Caco-2 (cell line): Measurements from ENCODE around the gene PSMC6. TPM values are rescaled to one million over a fixed set of nuclear protein-coding genes. Genes with fewer than 3 reads are reported as not detected.
A peak's percentile ranks its signal among the peaks of the same experiment; 100 is the strongest.

Experiments used
- BruUV-seq: library from RNA; stranded (reverse); fragments of 400-500 nt; replicated peaks from 2 replicates; lab custom pipeline; 2021; lab: Mats Ljungman, UMichigan
- CTCF ChIA-PET: fragments of 300-600 bp; sonication (Branson Sonifier 250); formaldehyde crosslinking; loops from one replicate; lab custom pipeline; 2022; ENCODE audit warnings: antibody characterized with exemption; lab: Charles Lee
- POLR2A ChIA-PET: fragments of 300-600 bp; sonication (Branson Sonifier 250); formaldehyde crosslinking; loops from one replicate; lab custom pipeline; 2022; ENCODE audit warnings: antibody characterized with exemption; lab: Charles Lee
- DNase-seq, 2 experiments: peaks; one replicate each; pipeline versions ENCODE4 v3.0.0 to v3.0.0-alpha.2; 2020 to 2022
- H3K27me3 ChIP-seq: replicated peaks from 2 replicates; pipeline ENCODE4 v1.6.0; 2011; ENCODE audit warnings: low read length; ENCODE audit not compliant: control insufficient read depth, insufficient read depth
- H3K36me3 ChIP-seq: 2 replicates; pipeline ENCODE4 v1.5.1; 2011; ENCODE audit warnings: low read length; ENCODE audit not compliant: control insufficient read depth, insufficient read depth
- H3K4me1 ChIP-seq: fragments of 250-450 bp; sonication (Bioruptor Pico); 2 replicates; pipeline ENCODE4 v1.5.1; 2020; ENCODE audit warnings: mild to moderate bottlenecking
- H3K4me3 ChIP-seq: 2 replicates; pipeline ENCODE4 v1.5.1; 2011; ENCODE audit warnings: low read depth, mild to moderate bottlenecking, control low read depth, low read length
- H3K9me3 ChIP-seq: fragments of 250-450 bp; sonication (Bioruptor Pico); 2 replicates; pipeline ENCODE4 v1.5.1; 2020; ENCODE audit warnings: mild to moderate bottlenecking, moderate library complexity
- H3K27ac Mint-ChIP-seq: one replicate; pipeline ENCODE4 v1.8.0; 2022; ENCODE audit warnings: mixed read lengths; ENCODE audit not compliant: unreplicated experiment
- H3K27me3 Mint-ChIP-seq: one replicate; pipeline ENCODE4 v1.8.0; 2022; ENCODE audit warnings: mixed read lengths; ENCODE audit not compliant: insufficient read depth, unreplicated experiment
- H3K36me3 Mint-ChIP-seq: one replicate; pipeline ENCODE4 v1.8.0; 2022; ENCODE audit warnings: mild to moderate bottlenecking, mixed read lengths; ENCODE audit not compliant: insufficient read depth, unreplicated experiment
- H3K4me1 Mint-ChIP-seq: one replicate; pipeline ENCODE4 v1.8.0; 2022; ENCODE audit warnings: low read depth, mixed read lengths; ENCODE audit not compliant: unreplicated experiment
- H3K4me3 Mint-ChIP-seq: one replicate; pipeline ENCODE4 v1.8.0; 2022; ENCODE audit warnings: mild to moderate bottlenecking, moderate library complexity, mixed read lengths; ENCODE audit not compliant: unreplicated experiment
- H3K9me3 Mint-ChIP-seq: one replicate; pipeline ENCODE4 v1.8.0; 2022; ENCODE audit warnings: mixed read lengths; ENCODE audit not compliant: unreplicated experiment
- intact Hi-C: fragments of 100-400 bp; cut with micrococcal nuclease; formaldehyde crosslinking; loops from one replicate; pipeline ENCODE4 v1.10.0; 2022; ENCODE audit not compliant: unreplicated experiment
- total RNA-seq: library from RNA; stranded (reverse); gene quantifications from 2 replicates; pipeline ENCODE4 v1.2.3, GENCODE V29; 2022
- TF ChIP-seq, protein P1 (sequence below), 2 experiments: fragments of 200-600 bp in 1 of 2; IDR thresholded peaks; 1 replicate in 1 of 2; 2 replicates in 1 of 2; pipeline versions ENCODE4 v1.5.1 to v1.8.0; 2011 to 2022; ENCODE audit warnings: antibody characterized with exemption in 1 of 2, control low read depth in 1 of 2, inconsistent platforms in 1 of 2, low read depth in 1 of 2, low read length in 1 of 2, mild to moderate bottlenecking in 1 of 2, moderate library complexity in 1 of 2; ENCODE audit not compliant: insufficient read depth in 1 of 2, severe bottlenecking in 1 of 2, unreplicated experiment in 1 of 2

The PSMC6 gene
- total RNA-seq, 1 experiment from 2014 or later: 130 TPM

DNA sequence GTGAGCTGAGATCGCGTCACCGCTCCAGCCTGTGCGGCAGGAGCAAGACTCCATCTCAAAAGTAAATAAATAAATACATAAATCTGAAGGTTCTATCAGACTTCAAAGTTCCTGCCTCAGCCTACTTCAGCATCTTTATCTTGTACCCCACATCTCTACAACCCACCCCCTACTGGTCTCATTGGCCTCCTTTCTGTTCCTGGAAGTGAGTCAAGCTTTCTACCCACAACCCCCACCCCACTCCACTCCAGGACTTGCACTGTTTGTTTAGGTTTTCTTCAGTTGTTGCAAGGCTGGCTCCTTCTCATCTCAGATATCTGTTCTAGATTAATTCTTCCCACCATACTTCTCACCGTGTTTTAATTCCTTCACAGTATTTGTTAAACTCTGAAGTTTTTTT, 714 bp upstream of the PSMC6 start:
- Mint-ChIP-seq H3K27ac (peak overlapping the region; percentile 90), H3K9me3 (no peaks in the 10 kb centered on the region), H3K4me3 (peak overlapping the region; percentile 90), H3K4me1 (peaks cover 11% of the 10 kb centered on the region), H3K36me3 (peaks cover 39% of the 10 kb centered on the region), H3K27me3 (no peaks in the 10 kb centered on the region)
- intact Hi-C loops: no loop called here
- Histone ChIP-seq H3K4me1 (peaks cover 2% of the 10 kb centered on the region), H3K27me3 (no peaks in the 10 kb centered on the region), H3K36me3 (no peaks in the 10 kb centered on the region; the same call in 1 of the 2 replicates), H3K9me3 (no peaks in the 10 kb centered on the region), H3K4me3 (peak overlapping the region; percentile 62)
- TF ChIP-seq, protein P1, sequence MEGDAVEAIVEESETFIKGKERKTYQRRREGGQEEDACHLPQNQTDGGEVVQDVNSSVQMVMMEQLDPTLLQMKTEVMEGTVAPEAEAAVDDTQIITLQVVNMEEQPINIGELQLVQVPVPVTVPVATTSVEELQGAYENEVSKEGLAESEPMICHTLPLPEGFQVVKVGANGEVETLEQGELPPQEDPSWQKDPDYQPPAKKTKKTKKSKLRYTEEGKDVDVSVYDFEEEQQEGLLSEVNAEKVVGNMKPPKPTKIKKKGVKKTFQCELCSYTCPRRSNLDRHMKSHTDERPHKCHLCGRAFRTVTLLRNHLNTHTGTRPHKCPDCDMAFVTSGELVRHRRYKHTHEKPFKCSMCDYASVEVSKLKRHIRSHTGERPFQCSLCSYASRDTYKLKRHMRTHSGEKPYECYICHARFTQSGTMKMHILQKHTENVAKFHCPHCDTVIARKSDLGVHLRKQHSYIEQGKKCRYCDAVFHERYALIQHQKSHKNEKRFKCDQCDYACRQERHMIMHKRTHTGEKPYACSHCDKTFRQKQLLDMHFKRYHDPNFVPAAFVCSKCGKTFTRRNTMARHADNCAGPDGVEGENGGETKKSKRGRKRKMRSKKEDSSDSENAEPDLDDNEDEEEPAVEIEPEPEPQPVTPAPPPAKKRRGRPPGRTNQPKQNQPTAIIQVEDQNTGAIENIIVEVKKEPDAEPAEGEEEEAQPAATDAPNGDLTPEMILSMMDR (IDR thresholded peaks at IDR 0.05; ENCODE audit: insufficient read depth in 1 of 2, low read depth in 1 of 2, low read length in 1 of 2, severe bottlenecking in 1 of 2, unreplicated experiment in 1 of 2): no peak
- BruUV-seq: TSS peak; percentile 99
- DNase-seq: peak in 1 of 2 experiments; percentile 34
- CTCF ChIA-PET: no interaction called here
- POLR2A ChIA-PET: no interaction called here

- H3K36me3 ChIP-seq: peaks cover 1% of the 10 kb centered on the region; the same call in 1 of the 2 replicates
- H3K36me3 Mint-ChIP-seq: peaks cover 84% of the 10 kb centered on the region
- POLR2A ChIA-PET: no interaction called here
Measured at GRCh38 chr14:52711666-52712065, 4.7 kb downstream of the PSMC6 start.

DNA sequence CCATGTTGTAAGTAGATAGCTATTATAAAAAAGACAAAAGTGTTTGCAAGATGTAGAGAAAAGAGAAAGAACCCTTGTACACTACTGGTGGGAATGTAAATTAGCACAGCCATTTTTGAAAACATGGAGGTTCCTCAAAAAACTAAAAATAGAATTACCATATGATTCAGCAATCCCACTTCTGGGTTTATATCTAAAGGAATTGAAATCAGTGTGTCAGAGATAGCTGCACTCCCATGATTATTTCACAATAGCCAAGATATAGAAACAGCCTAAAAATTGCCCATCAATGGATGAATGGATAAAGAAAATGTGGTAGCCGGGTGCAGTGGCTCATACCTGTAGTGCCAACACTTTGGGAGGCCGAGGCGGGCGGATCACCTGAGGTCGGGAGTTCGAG, 9.2 kb downstream of the PSMC6 start:
- no peaks in the 10 kb centered on the region for H3K9me3 Mint-ChIP-seq
- no peaks in the 10 kb centered on the region for H3K9me3 ChIP-seq
- intact Hi-C loops: no loop called here
- no peaks in the 10 kb centered on the region for H3K27me3 ChIP-seq
- peaks cover 91% of the 10 kb centered on the region for H3K36me3 Mint-ChIP-seq
- H3K4me3 Mint-ChIP-seq: no peak overlapping the region
- H3K4me1 Mint-ChIP-seq: no peaks in the 10 kb centered on the region
- H3K27me3 Mint-ChIP-seq: no peaks in the 10 kb centered on the region
- TF ChIP-seq, protein P1 (IDR thresholded peaks at IDR 0.05; ENCODE audit: insufficient read depth in 1 of 2, low read depth in 1 of 2, low read length in 1 of 2, severe bottlenecking in 1 of 2, unreplicated experiment in 1 of 2): no peak
- H3K27ac Mint-ChIP-seq: no peak overlapping the region
- H3K4me1 ChIP-seq: no peaks in the 10 kb centered on the region
- no peak for DNase-seq
- no TSS peak for BruUV-seq
- peaks cover 4% of the 10 kb centered on the region; the same call in 1 of the 2 replicates for H3K36me3 ChIP-seq
- no peak overlapping the region for H3K4me3 ChIP-seq
- ChIA-PET POLR2A (no interaction called here), CTCF (no interaction called here)

More at GRCh38 chr14:52711666-52712065, 4.7 kb downstream of the PSMC6 start:
- intact Hi-C loops: no loop called here
- Mint-ChIP-seq H3K9me3 (no peaks in the 10 kb centered on the region), H3K4me3 (no peak overlapping the region), H3K27me3 (no peaks in the 10 kb centered on the region), H3K27ac (no peak overlapping the region), H3K4me1 (peaks cover 1% of the 10 kb centered on the region)
- CTCF ChIA-PET: no interaction called here
- no TSS peak for BruUV-seq
- Histone ChIP-seq H3K4me1 (no peaks in the 10 kb centered on the region), H3K27me3 (no peaks in the 10 kb centered on the region), H3K4me3 (no peak overlapping the region), H3K9me3 (no peaks in the 10 kb centered on the region)
- no peak for DNase-seq
- TF ChIP-seq, protein P1 (IDR thresholded peaks at IDR 0.05; ENCODE audit: insufficient read depth in 1 of 2, low read depth in 1 of 2, low read length in 1 of 2, severe bottlenecking in 1 of 2, unreplicated experiment in 1 of 2): no peak
